ENCODE measurements around the gene KRT77.

Gene KRT77

GRCh38 chr12:52666471-52666870 lies 36.9 kb downstream of the KRT77 start:
- no peak overlapping the region for H4K8ac ChIP-seq (ENCODE audit: low read length)
- no peak overlapping the region for H2BK120ac ChIP-seq (ENCODE audit: low read depth, low read length)

GRCh38 chr12:52663420-52663819 lies 39.9 kb downstream of the KRT77 start:
- H3K14ac ChIP-seq (ENCODE audit: low read length in 2 of 2), result no peak overlapping the region
- DNase-seq, result no peak
- H2BK12ac ChIP-seq (ENCODE audit: low read length in 2 of 2), result no peak overlapping the region
- no peak overlapping the region for H2BK5ac ChIP-seq (ENCODE audit: low read depth, low read length, poor library complexity, severe bottlenecking)
- H3K23ac ChIP-seq (ENCODE audit: low read length in 2 of 2), result no peak overlapping the region
- H3K9me3 ChIP-seq (ENCODE audit: control insufficient read depth, low read length), result no peaks in the 10 kb centered on the region
- no peaks in the 10 kb centered on the region for H3K36me3 ChIP-seq (ENCODE audit: control insufficient read depth in 1 of 2, insufficient read depth in 2 of 2, low read depth in 1 of 2, low read length in 2 of 2)
- H2AFZ ChIP-seq (ENCODE audit: low read depth, low read length), result no peak overlapping the region
- H3K27ac ChIP-seq (ENCODE audit: low read length, poor library complexity, severe bottlenecking), result no peak overlapping the region
- no peak overlapping the region for H2BK15ac ChIP-seq (ENCODE audit: low read depth, poor library complexity, severe bottlenecking)
- no peak overlapping the region for H4K8ac ChIP-seq (ENCODE audit: low read length)
- no peak overlapping the region for H3K4ac ChIP-seq (ENCODE audit: low read depth in 1 of 2, low read length in 2 of 2)
- peaks cover 22 to 86% of the 10 kb centered on the region in 2 experiments for H3K27me3 ChIP-seq (ENCODE audit: control insufficient read depth in 1 of 2, insufficient read depth in 1 of 2, low read length in 2 of 2)
- no peak overlapping the region for H2BK120ac ChIP-seq (ENCODE audit: low read depth, low read length)
- H3K4me2 ChIP-seq (ENCODE audit: low read length, poor library complexity, severe bottlenecking), result no peak overlapping the region
- H4K91ac ChIP-seq (ENCODE audit: low read length), result no peak overlapping the region
- H3K18ac ChIP-seq (ENCODE audit: low read depth in 1 of 2, low read length in 2 of 2), result no peak overlapping the region
- H3K79me1 ChIP-seq (replicated peaks; ENCODE audit: low read length, poor library complexity, severe bottlenecking), result no peaks in the 10 kb centered on the region
- no peak overlapping the region for H3K4me3 ChIP-seq (ENCODE audit: insufficient read depth in 1 of 2, low read depth in 1 of 2, low read length in 2 of 2)
- no peaks in the 10 kb centered on the region for H3K4me1 ChIP-seq (ENCODE audit: control insufficient read depth, insufficient read depth, low read depth, low read length)
- no peak overlapping the region for H2AK5ac ChIP-seq (ENCODE audit: low read length, severe bottlenecking)
- H3K9ac ChIP-seq (ENCODE audit: low read length), result no peak overlapping the region

More at GRCh38 chr12:52666471-52666870, 36.9 kb downstream of the KRT77 start:
- WGBS, result 90% methylated on average over 1 of the region's 3 CpGs
- no peak overlapping the region for H2AFZ ChIP-seq (ENCODE audit: low read depth, low read length)
- H2BK15ac ChIP-seq (ENCODE audit: low read depth, poor library complexity, severe bottlenecking), result no peak overlapping the region
- H3K79me1 ChIP-seq (replicated peaks; ENCODE audit: low read length, poor library complexity, severe bottlenecking), result no peaks in the 10 kb centered on the region
- H4K91ac ChIP-seq (ENCODE audit: low read length), result no peak overlapping the region
- no peak for DNase-seq
- H3K4me3 ChIP-seq (ENCODE audit: insufficient read depth in 1 of 2, low read depth in 1 of 2, low read length in 2 of 2), result no peak overlapping the region
- H3K4me2 ChIP-seq (ENCODE audit: low read length, poor library complexity, severe bottlenecking), result no peak overlapping the region
- H2BK5ac ChIP-seq (ENCODE audit: low read depth, low read length, poor library complexity, severe bottlenecking), result no peak overlapping the region
- no peak overlapping the region for H3K9ac ChIP-seq (ENCODE audit: low read length)
- no peak overlapping the region for H3K27ac ChIP-seq (ENCODE audit: low read length, poor library complexity, severe bottlenecking)
- H3K27me3 ChIP-seq (ENCODE audit: control insufficient read depth in 1 of 2, insufficient read depth in 1 of 2, low read length in 2 of 2), result peaks cover 24 to 88% of the 10 kb centered on the region in 2 experiments
- H2AK5ac ChIP-seq (ENCODE audit: low read length, severe bottlenecking), result no peak overlapping the region
- no peak overlapping the region for H2BK12ac ChIP-seq (ENCODE audit: low read length in 2 of 2)
- no peaks in the 10 kb centered on the region for H3K9me3 ChIP-seq (ENCODE audit: control insufficient read depth, low read length)
- no peaks in the 10 kb centered on the region for H3K4me1 ChIP-seq (ENCODE audit: control insufficient read depth, insufficient read depth, low read depth, low read length)
- no peak overlapping the region for H3K23ac ChIP-seq (ENCODE audit: low read length in 2 of 2)
- H3K18ac ChIP-seq (ENCODE audit: low read depth in 1 of 2, low read length in 2 of 2), result no peak overlapping the region
- no peaks in the 10 kb centered on the region for H3K36me3 ChIP-seq (ENCODE audit: control insufficient read depth in 1 of 2, insufficient read depth in 2 of 2, low read depth in 1 of 2, low read length in 2 of 2)
- no peak overlapping the region for H3K4ac ChIP-seq (ENCODE audit: low read depth in 1 of 2, low read length in 2 of 2)
- H3K14ac ChIP-seq (ENCODE audit: low read length in 2 of 2), result no peak overlapping the region

- no peak for DNase-seq
- Histone ChIP-seq H3K27ac (ENCODE audit: low read length, poor library complexity, severe bottlenecking) (no peak overlapping the region), H3K4me3 (ENCODE audit: insufficient read depth in 1 of 2, low read depth in 1 of 2, low read length in 2 of 2) (no peak overlapping the region)
Observed at GRCh38 chr12:52662918-52663229, 40.5 kb downstream of the KRT77 start.

GRCh38 chr12:52662093-52662917 lies 41.0 kb downstream of the KRT77 start:
- Histone ChIP-seq H3K4me2 (ENCODE audit: low read length, poor library complexity, severe bottlenecking) (no peak overlapping the region), H3K27me3 (ENCODE audit: control insufficient read depth in 1 of 2, insufficient read depth in 1 of 2, low read length in 2 of 2) (peaks cover 30 to 89% of the 10 kb centered on the region in 2 experiments), H3K79me1 (replicated peaks; ENCODE audit: low read length, poor library complexity, severe bottlenecking) (no peaks in the 10 kb centered on the region), H2BK120ac (ENCODE audit: low read depth, low read length) (no peak overlapping the region), H3K23ac (ENCODE audit: low read length in 2 of 2) (no peak overlapping the region), H4K8ac (ENCODE audit: low read length) (no peak overlapping the region), H3K9me3 (ENCODE audit: control insufficient read depth, low read length) (no peaks in the 10 kb centered on the region), H3K36me3 (ENCODE audit: control insufficient read depth in 1 of 2, insufficient read depth in 2 of 2, low read depth in 1 of 2, low read length in 2 of 2) (no peaks in the 10 kb centered on the region), H3K27ac (ENCODE audit: low read length, poor library complexity, severe bottlenecking) (no peak overlapping the region), H2BK5ac (ENCODE audit: low read depth, low read length, poor library complexity, severe bottlenecking) (no peak overlapping the region), H3K4ac (ENCODE audit: low read depth in 1 of 2, low read length in 2 of 2) (no peak overlapping the region), H2BK12ac (ENCODE audit: low read length in 2 of 2) (no peak overlapping the region), H2BK15ac (ENCODE audit: low read depth, poor library complexity, severe bottlenecking) (no peak overlapping the region), H3K4me1 (ENCODE audit: control insufficient read depth, insufficient read depth, low read depth, low read length) (no peaks in the 10 kb centered on the region), H3K9ac (ENCODE audit: low read length) (no peak overlapping the region), H3K14ac (ENCODE audit: low read length in 2 of 2) (no peak overlapping the region), H2AFZ (ENCODE audit: low read depth, low read length) (no peak overlapping the region), H3K4me3 (ENCODE audit: insufficient read depth in 1 of 2, low read depth in 1 of 2, low read length in 2 of 2) (no peak overlapping the region), H4K91ac (ENCODE audit: low read length) (no peak overlapping the region), H2AK5ac (ENCODE audit: low read length, severe bottlenecking) (no peak overlapping the region), H3K18ac (ENCODE audit: low read depth in 1 of 2, low read length in 2 of 2) (no peak overlapping the region)
- 60% methylated on average over 10 of the region's 10 CpGs for WGBS
- no peak for DNase-seq

More at GRCh38 chr12:52662918-52663229, 40.5 kb downstream of the KRT77 start:
- Histone ChIP-seq H3K36me3 (ENCODE audit: control insufficient read depth in 1 of 2, insufficient read depth in 2 of 2, low read depth in 1 of 2, low read length in 2 of 2) (no peaks in the 10 kb centered on the region), H3K9ac (ENCODE audit: low read length) (no peak overlapping the region), H3K23ac (ENCODE audit: low read length in 2 of 2) (no peak overlapping the region), H3K27me3 (ENCODE audit: control insufficient read depth in 1 of 2, insufficient read depth in 1 of 2, low read length in 2 of 2) (peaks cover 27 to 87% of the 10 kb centered on the region in 2 experiments), H3K79me1 (replicated peaks; ENCODE audit: low read length, poor library complexity, severe bottlenecking) (no peaks in the 10 kb centered on the region), H3K4me1 (ENCODE audit: control insufficient read depth, insufficient read depth, low read depth, low read length) (no peaks in the 10 kb centered on the region), H2AK5ac (ENCODE audit: low read length, severe bottlenecking) (no peak overlapping the region), H2BK120ac (ENCODE audit: low read depth, low read length) (no peak overlapping the region), H4K8ac (ENCODE audit: low read length) (no peak overlapping the region), H2BK15ac (ENCODE audit: low read depth, poor library complexity, severe bottlenecking) (no peak overlapping the region), H3K14ac (ENCODE audit: low read length in 2 of 2) (no peak overlapping the region), H4K91ac (ENCODE audit: low read length) (no peak overlapping the region), H3K4me2 (ENCODE audit: low read length, poor library complexity, severe bottlenecking) (no peak overlapping the region), H2BK12ac (ENCODE audit: low read length in 2 of 2) (no peak overlapping the region), H3K18ac (ENCODE audit: low read depth in 1 of 2, low read length in 2 of 2) (no peak overlapping the region), H3K9me3 (ENCODE audit: control insufficient read depth, low read length) (no peaks in the 10 kb centered on the region), H3K4ac (ENCODE audit: low read depth in 1 of 2, low read length in 2 of 2) (no peak overlapping the region), H2AFZ (ENCODE audit: low read depth, low read length) (no peak overlapping the region), H2BK5ac (ENCODE audit: low read depth, low read length, poor library complexity, severe bottlenecking) (no peak overlapping the region)

All from mesenchymal stem cell (in vitro differentiated cells and primary cell).